Left lung (tissue), 10 donors: ENCODE results near the gene USP5. TPM values are rescaled to one million over a fixed set of nuclear protein-coding genes. Genes with fewer than 3 reads are reported as not detected.

Experiments used
- ATAC-seq: fragments of 200-7000 bp; cut with Tn5 transposase; one replicate; pipeline ENCODE4 v1.9.1; 2020; ENCODE audit warnings: moderate library complexity
- DNase-seq, 4 donors: peaks; one replicate each; pipeline ENCODE4 v3.0.0-alpha.2; 2013 to 2020
- H3K27ac ChIP-seq, 2 donors: fragments of 200-600 bp; sonication (generic) in 1 of 2; one replicate each; pipeline versions ENCODE4 v1.5.0 to v1.8.0; 2020 to 2021
- H3K27me3 ChIP-seq, 2 donors: fragments of 200-600 bp; sonication (generic) in 1 of 2; one replicate each; pipeline versions ENCODE4 v1.5.0 to v1.8.0; 2020 to 2021
- H3K36me3 ChIP-seq, 2 donors: fragments of 200-600 bp; sonication (generic) in 1 of 2; one replicate each; pipeline versions ENCODE4 v1.5.0 to v1.8.0; 2020 to 2021
- H3K4me1 ChIP-seq, 2 donors: fragments of 200-600 bp; one replicate each; pipeline ENCODE4 v1.8.0; 2021
- H3K4me3 ChIP-seq, 2 donors: fragments of 200-600 bp; sonication (generic) in 1 of 2; one replicate each; pipeline versions ENCODE4 v1.5.0 to v1.8.0; 2020 to 2021; ENCODE audit warnings: mild to moderate bottlenecking in 1 of 2
- H3K9me3 ChIP-seq, 2 donors: fragments of 200-600 bp; sonication (generic) in 1 of 2; one replicate each; pipeline versions ENCODE4 v1.5.0 to v1.8.0; 2020 to 2021
- intact Hi-C, 2 donors: fragments of 100-400 bp; cut with DNase I; formaldehyde crosslinking; loops; one replicate each; pipeline versions ENCODE4 v1.11.2 to v1.14.2; 2022
- polyA plus RNA-seq, 6 donors: library from polyadenylated mRNA; unstranded; fragments of 120-200 nt; gene quantifications; one replicate each; pipeline ENCODE4 v1.2.1, GENCODE V29; 2013; ENCODE audit not compliant: insufficient read length in 6 of 6
- total RNA-seq, 2 donors: library from RNA; stranded (reverse); fragmentation: NEBNext Ultra II Directional; extraction: Animal tissue kit (Norgen Biotek cat#: 25700); gene quantifications; one replicate each; pipeline ENCODE4 v1.2.1, GENCODE V29; 2021
- TF ChIP-seq, protein P1 (sequence below), 2 donors: fragments of 200-600 bp; sonication (generic) in 1 of 2; IDR thresholded peaks; one replicate each; pipeline versions ENCODE4 v1.5.0 to v1.8.0; 2021; ENCODE audit warnings: antibody characterized with exemption in 2 of 2
- donor health status: DM: no; HTN: yes; CAD: no.
- donor health status: DM: no; HTN: no; CAD: no.

USP5 gene
- total and polyA plus RNA-seq, 8 donors, result 50.8 to 90.2 (median 59.7) TPM

GRCh38 chr12:6825398-6826124 lies 26.4 kb upstream of the USP5 start:
- intact Hi-C loops, result no loop called here
- Histone ChIP-seq H3K4me3 (no peak overlapping the region), H3K36me3 (no peaks in the 10 kb centered on the region)

DNA sequence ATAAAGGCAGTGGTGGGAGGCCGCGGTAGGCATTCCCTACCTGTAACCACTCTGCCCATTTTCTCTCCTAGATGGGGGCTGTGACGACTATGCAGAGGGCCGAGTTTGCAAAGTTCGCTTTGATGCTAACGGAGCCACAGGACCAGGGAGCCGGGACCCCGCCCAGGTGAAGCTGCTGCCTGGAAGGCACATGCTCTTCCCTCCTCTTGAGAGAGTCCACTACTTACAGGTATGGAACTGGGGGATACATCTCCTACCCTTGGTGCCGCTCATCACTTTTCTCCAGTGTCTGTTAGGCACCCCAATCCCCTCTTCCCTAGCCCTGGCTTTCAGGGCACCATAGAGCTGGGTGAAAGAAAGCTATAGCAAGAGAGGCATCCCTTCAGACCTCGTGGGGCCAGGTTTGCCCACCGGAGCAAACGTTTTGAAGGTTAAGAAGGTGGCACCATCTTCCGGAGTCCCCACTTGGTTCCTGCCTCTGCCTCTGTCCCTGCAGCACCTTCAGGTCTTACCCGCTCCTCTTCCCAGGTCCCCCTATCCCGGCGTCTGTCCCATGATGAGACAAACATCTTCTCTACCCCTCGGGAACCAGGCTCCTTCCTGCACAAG lies 25.7 kb upstream of the USP5 start:
- no peaks in the 10 kb centered on the region for H3K36me3 ChIP-seq
- intact Hi-C loops, result no loop called here
- H3K27ac ChIP-seq, result no peak overlapping the region
- peaks cover 9 to 46% of the 10 kb centered on the region in 2 donors for H3K4me1 ChIP-seq
- DNase-seq (no peak), ATAC-seq (no peak)
- H3K27me3 ChIP-seq, result peaks cover 0 to 93% of the 10 kb centered on the region in 2 donors
- H3K4me3 ChIP-seq, result no peak overlapping the region
- no peaks in the 10 kb centered on the region for H3K9me3 ChIP-seq
- TF ChIP-seq, protein P1, sequence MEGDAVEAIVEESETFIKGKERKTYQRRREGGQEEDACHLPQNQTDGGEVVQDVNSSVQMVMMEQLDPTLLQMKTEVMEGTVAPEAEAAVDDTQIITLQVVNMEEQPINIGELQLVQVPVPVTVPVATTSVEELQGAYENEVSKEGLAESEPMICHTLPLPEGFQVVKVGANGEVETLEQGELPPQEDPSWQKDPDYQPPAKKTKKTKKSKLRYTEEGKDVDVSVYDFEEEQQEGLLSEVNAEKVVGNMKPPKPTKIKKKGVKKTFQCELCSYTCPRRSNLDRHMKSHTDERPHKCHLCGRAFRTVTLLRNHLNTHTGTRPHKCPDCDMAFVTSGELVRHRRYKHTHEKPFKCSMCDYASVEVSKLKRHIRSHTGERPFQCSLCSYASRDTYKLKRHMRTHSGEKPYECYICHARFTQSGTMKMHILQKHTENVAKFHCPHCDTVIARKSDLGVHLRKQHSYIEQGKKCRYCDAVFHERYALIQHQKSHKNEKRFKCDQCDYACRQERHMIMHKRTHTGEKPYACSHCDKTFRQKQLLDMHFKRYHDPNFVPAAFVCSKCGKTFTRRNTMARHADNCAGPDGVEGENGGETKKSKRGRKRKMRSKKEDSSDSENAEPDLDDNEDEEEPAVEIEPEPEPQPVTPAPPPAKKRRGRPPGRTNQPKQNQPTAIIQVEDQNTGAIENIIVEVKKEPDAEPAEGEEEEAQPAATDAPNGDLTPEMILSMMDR (IDR thresholded peaks at IDR 0.05), result no peak

More at GRCh38 chr12:6825398-6826124, 26.4 kb upstream of the USP5 start:
- Histone ChIP-seq H3K9me3 (no peaks in the 10 kb centered on the region), H3K27me3 (peaks cover 0 to 92% of the 10 kb centered on the region in 2 donors), H3K27ac (no peak overlapping the region), H3K4me1 (peaks cover 9 to 50% of the 10 kb centered on the region in 2 donors)
- peak; percentile 77 for ATAC-seq
- DNase-seq, result peak; percentile 83 to 94 (median 87)
- TF ChIP-seq, protein P1 (IDR thresholded peaks at IDR 0.05), result peak; percentile 79 to 99

DNA sequence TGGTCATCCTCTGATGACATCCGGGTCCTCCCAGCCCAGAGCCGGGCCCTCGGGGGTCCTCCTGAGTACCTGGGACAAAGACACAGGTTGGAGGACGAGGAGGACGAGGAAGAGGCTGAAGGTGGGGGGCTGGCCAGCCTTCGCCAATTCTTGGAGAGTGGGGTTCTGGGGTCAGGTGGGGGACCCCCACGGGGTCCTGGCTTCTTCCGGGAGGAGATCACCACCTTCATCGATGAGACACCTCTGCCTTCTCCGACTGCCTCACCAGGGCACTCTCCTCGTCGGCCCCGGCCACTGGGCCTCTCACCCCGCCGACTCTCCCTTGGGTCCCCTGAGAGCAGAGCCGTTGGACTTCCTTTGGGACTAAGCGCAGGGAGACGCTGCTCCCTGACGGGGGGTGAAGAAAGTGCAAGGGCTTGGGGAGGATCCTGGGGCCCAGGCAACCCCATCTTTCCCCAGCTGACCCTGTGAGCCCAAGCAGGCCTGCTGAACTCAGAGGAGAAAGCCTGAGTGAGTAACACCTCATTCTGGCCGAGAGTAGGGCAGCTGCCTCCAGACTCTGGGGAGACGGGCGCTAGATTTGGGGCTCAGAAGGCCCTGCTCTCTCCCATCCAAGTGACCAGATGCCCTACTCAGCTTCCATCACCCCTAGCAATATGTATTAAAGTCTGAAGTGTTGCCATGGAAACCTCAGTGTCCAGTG lies 25.1 kb upstream of the USP5 start:
- peaks cover 0 to 87% of the 10 kb centered on the region in 2 donors for H3K27me3 ChIP-seq
- H3K9me3 ChIP-seq, result no peaks in the 10 kb centered on the region
- intact Hi-C loops, result no loop called here
- peaks cover 9 to 39% of the 10 kb centered on the region in 2 donors for H3K4me1 ChIP-seq
- DNase-seq (no peak), ATAC-seq (no peak)
- peak overlapping the region in 1 of 2 donors; percentile 56 for H3K27ac ChIP-seq
- H3K4me3 ChIP-seq, result no peak overlapping the region
- no peaks in the 10 kb centered on the region for H3K36me3 ChIP-seq
- TF ChIP-seq, protein P1 (IDR thresholded peaks at IDR 0.05), result no peak

- peak overlapping the region in 1 of 2 donors; percentile 56 for H3K27ac ChIP-seq
- ATAC-seq, result peak; percentile 53
- H3K36me3 ChIP-seq, result no peaks in the 10 kb centered on the region
- no peaks in the 10 kb centered on the region for H3K9me3 ChIP-seq
- TF ChIP-seq, protein P1 (IDR thresholded peaks at IDR 0.05), result no peak
- H3K4me3 ChIP-seq, result no peak overlapping the region
- H3K27me3 ChIP-seq, result peaks cover 0 to 81% of the 10 kb centered on the region in 2 donors
- intact Hi-C loops, result no loop called here
- peak; percentile 56 to 88 (median 74) for DNase-seq
- H3K4me1 ChIP-seq, result peaks cover 9 to 34% of the 10 kb centered on the region in 2 donors
Measured at GRCh38 chr12:6827437-6827911, 24.5 kb upstream of the USP5 start.
